H7 (cell line): Measurements from ENCODE around the gene LAMB2. TPM values are rescaled to one million over a fixed set of nuclear protein-coding genes. Genes with fewer than 3 reads are reported as not detected.
A peak's percentile ranks its signal among the peaks of the same experiment; 100 is the strongest.

Experiments
- DNase-seq: peaks from one replicate; pipeline ENCODE4 v3.0.0; 2012
- H3K27me3 ChIP-seq: 2 replicates; pipeline ENCODE4 v1.6.0; 2011; ENCODE audit warnings: mild to moderate bottlenecking, low read length; ENCODE audit not compliant: control insufficient read depth, insufficient read depth
- H3K36me3 ChIP-seq: replicated peaks from 2 replicates; pipeline ENCODE4 v1.5.1; 2011; ENCODE audit warnings: low read length; ENCODE audit not compliant: control insufficient read depth, insufficient read depth
- H3K4me3 ChIP-seq: 2 replicates; pipeline ENCODE4 v1.5.1; 2011; ENCODE audit warnings: low read depth, mild to moderate bottlenecking, control low read depth, low read length, moderate library complexity; ENCODE audit not compliant: insufficient read depth
- total RNA-seq: library from RNA; depleted of rRNA; stranded (reverse); fragments of >200 nt; shearing (Covaris generic); gene quantifications from 2 replicates; pipeline ENCODE4 v1.2.3, GENCODE V29; 2014; rRNA removed

The LAMB2 gene
- 81.1 and 87.3 TPM in 2 replicates for total RNA-seq

DNA sequence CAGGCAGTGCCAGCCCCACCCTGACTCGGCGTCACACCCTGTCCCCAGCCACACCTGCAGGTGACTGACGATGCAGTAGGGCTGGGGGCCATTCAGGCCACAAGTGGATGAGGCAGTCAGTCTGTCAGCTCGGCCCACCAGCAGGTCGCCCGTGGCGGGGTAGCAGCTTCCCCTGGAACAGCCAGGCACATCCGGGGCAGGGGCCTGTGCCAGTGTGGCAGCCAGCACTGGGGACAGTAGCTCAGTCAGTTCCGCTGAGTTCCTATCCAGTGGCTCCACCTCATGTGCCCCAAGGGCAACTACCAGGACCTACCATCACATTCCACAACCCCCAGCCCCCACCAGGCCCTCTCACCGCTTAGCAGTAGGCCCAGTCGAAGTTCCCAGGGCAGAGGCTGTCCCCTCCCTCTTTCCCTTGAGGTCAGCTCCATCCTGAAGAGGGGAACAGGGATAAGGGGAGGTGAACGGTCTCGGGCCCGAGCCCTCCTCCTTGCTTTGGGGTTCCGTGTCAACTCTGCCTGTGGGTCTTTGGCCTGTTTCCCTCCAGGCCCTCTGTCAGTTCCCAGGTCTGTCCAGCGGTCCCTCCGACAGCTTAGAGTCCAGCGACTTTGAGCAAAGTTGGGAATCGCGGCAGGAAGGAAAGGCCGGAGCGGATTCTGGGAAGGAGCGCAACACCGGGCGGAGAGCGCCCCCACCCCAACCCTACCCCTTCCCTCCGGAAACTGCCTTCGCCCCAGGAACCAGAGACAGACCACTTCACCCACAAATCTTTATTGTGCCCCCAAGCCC is at the start of gene LAMB2:
TSS of gene LAMB2 (minus strand) at position 614 of the 789 bp plus-strand sequence. CDS start at position 431, 183 bp downstream.
- no peaks in the 10 kb centered on the region; the same call in 1 of the 2 replicates for H3K36me3 ChIP-seq
- H3K4me3 ChIP-seq = peak within 1 kb of the TSS; percentile 71
- peak; percentile 94 for DNase-seq

GRCh38 chr3:49181351-49181750 is 48.5 kb upstream of the LAMB2 start:
- DNase-seq = no peak
- no peak overlapping the region for H3K4me3 ChIP-seq
- H3K27me3 ChIP-seq = no peaks in the 10 kb centered on the region
- no peaks in the 10 kb centered on the region; the same call in 1 of the 2 replicates for H3K36me3 ChIP-seq

More for the DNA sequence above, at the start of gene LAMB2:
- no peaks in the 10 kb centered on the region for H3K27me3 ChIP-seq

- Histone ChIP-seq H3K36me3 (no peaks in the 10 kb centered on the region; the same call in 1 of the 2 replicates), H3K4me3 (no peak overlapping the region), H3K27me3 (no peaks in the 10 kb centered on the region)
- no peak for DNase-seq
Observed at GRCh38 chr3:49180116-49180515, 47.3 kb upstream of the LAMB2 start.

- H3K4me3 ChIP-seq = no peak overlapping the region
- no peaks in the 10 kb centered on the region; the same call in 1 of the 2 replicates for H3K36me3 ChIP-seq
- no peak for DNase-seq
- H3K27me3 ChIP-seq = no peaks in the 10 kb centered on the region
Observed at GRCh38 chr3:49177073-49177472, 44.2 kb upstream of the LAMB2 start.

- Histone ChIP-seq H3K36me3 (no peaks in the 10 kb centered on the region; the same call in 1 of the 2 replicates), H3K27me3 (peaks cover 2% of the 10 kb centered on the region; the same call in 1 of the 2 replicates), H3K4me3 (no peak overlapping the region)
- DNase-seq = peak; percentile 32
Observed at GRCh38 chr3:49175530-49175929, 42.7 kb upstream of the LAMB2 start.

GRCh38 chr3:49174397-49174985 is 41.6 kb upstream of the LAMB2 start:
- no peaks in the 10 kb centered on the region; the same call in 1 of the 2 replicates for H3K36me3 ChIP-seq
- H3K27me3 ChIP-seq = peaks cover 2% of the 10 kb centered on the region; the same call in 1 of the 2 replicates
- no peak overlapping the region for H3K4me3 ChIP-seq
- DNase-seq = peak; percentile 50

DNA sequence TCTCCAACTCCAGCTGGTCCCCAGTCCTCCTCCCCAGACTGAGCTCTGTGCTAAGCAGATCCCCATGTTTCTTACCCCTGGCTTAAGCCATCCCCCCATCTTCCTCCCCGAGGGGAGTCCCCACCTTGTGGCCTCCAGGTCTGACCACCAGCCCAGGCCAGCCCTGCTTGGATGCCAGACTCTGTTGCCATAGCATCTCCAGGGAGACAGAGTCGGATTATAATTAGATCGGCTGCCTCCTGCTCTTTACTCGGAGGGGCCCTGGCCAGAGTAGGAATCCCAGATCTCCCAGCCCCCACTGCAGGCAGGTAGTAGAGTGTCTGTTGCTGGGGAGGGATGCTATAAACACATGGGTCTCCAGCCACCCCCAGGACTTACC is 40.9 kb upstream of the LAMB2 start:
- Histone ChIP-seq H3K27me3 (peaks cover 2% of the 10 kb centered on the region; the same call in 1 of the 2 replicates), H3K4me3 (no peak overlapping the region), H3K36me3 (no peaks in the 10 kb centered on the region; the same call in 1 of the 2 replicates)
- DNase-seq = peak; percentile 61

DNA sequence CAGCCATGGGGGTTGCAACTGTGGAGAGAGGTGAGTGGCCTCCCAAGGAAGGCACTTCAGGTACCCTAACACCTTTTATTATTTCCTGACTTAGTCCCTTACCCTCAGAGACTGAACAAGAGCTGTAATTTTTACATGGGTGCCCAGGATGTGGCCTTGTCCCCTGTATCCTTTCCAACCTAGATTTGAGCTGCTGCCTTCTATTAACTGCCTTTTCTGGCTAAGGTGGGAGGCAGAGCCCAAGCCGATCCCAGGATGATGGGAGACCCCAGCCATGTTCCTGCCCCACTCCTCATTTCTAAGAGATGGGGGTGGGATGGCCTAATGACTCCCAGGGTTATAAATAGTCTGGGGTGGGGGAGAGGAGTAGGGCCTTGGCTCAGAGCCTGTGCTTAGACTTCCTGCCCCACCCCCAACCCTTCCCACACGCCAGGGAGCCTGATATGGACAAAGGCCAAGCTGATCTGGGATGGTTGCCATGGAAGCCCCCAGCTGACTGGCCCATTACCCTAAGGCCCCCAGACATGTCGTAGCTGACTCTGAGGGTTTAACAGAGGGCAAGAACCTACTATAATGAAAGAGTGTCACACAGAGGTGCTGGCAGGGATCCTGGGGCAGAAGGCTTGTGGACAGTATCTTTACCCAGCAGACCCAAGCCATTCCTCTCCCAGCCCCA is 40.4 kb upstream of the LAMB2 start:
- peaks cover 2% of the 10 kb centered on the region; the same call in 1 of the 2 replicates for H3K27me3 ChIP-seq
- no peaks in the 10 kb centered on the region; the same call in 1 of the 2 replicates for H3K36me3 ChIP-seq
- peak; percentile 85 for DNase-seq
- H3K4me3 ChIP-seq = no peak overlapping the region

- DNase-seq = peak; percentile 56
- Histone ChIP-seq H3K4me3 (no peak overlapping the region), H3K27me3 (peaks cover 2% of the 10 kb centered on the region; the same call in 1 of the 2 replicates), H3K36me3 (no peaks in the 10 kb centered on the region; the same call in 1 of the 2 replicates)
Observed at GRCh38 chr3:49172551-49173041, 39.7 kb upstream of the LAMB2 start.

- no peaks in the 10 kb centered on the region for H3K36me3 ChIP-seq
- peaks cover 4% of the 10 kb centered on the region; the same call in 1 of the 2 replicates for H3K27me3 ChIP-seq
- DNase-seq = no peak
- H3K4me3 ChIP-seq = peak overlapping the region; percentile 62
Observed at GRCh38 chr3:49171775-49172500, 39.1 kb upstream of the LAMB2 start.

DNA sequence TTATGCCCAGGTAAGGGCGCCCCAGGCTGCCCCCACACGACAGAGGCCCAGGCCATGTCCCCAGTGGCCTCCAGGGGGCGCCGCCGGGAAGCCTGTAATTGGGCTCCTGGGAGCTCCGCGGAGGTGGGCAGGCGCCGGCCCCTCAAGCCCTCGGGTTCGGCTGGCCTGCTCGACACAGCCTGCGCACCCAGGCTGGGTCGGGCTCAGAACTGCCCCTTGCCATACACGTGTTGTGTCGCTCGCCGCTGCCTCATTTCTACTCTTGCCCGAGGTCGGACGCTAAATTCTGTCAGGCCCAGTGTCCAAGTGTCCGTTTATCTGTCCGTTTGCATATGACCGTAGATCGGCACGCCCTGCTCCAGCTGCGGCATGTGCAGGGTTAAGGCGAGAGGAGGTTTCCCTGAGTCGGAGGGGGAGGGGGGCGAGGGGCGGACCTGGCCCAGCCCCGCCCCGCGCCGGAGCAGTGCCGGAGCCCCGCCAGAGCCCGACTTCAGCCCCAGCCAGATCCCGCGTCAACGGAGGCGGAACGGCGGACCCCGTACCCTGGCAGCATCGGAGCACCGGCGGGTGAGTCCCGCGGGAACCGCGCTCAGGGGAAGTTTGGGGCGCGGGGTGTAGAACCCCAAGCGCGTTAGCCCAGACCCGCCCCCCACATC is 38.4 kb upstream of the LAMB2 start, which contains the start of gene KLHDC8B:
TSS of gene KLHDC8B (plus strand) at position 480 of the 656 bp plus-strand sequence. CDS start 1,172 bp downstream, outside the sequence.
- Histone ChIP-seq H3K36me3 (no peaks in the 10 kb centered on the region), H3K4me3 (peak within 1 kb of the TSS; percentile 62), H3K27me3 (peaks cover 4% of the 10 kb centered on the region; the same call in 1 of the 2 replicates)
- DNase-seq = peak; percentile 99

DNA sequence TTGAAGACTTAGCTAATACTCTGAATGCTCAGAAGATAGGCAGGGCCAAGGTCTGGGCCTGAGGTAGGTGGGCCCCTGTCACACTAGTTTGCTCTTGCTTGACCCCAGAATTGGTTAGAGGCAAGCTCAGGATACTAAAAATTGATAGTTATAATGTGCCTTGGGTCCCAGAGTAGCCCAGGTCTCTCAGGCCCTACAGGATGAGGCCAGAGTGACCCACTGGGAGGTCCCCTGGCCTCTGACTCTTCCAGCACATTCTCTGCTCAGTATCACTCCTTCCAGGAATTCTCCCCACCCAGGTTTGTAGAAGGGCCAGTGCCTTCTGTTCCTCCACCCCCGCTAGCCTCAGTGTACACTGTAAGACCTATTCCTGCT is 37.9 kb upstream of the LAMB2 start:
- no peak for DNase-seq
- H3K27me3 ChIP-seq = peaks cover 4% of the 10 kb centered on the region; the same call in 1 of the 2 replicates
- H3K36me3 ChIP-seq = no peaks in the 10 kb centered on the region
- H3K4me3 ChIP-seq = no peak overlapping the region
